MM.1S (cell line): ENCODE data around the gene NPY.

Experiments used
- EZH2 ChIP-seq: fragments of 300-600 bp; sonication (generic); optimal IDR thresholded peaks from 2 replicates; pipeline ENCODE3; 2017; ENCODE audit warnings: low read depth, mild to moderate bottlenecking, antibody characterized with exemption, low read length, mixed read lengths
- TF ChIP-seq, protein P1 (sequence below): fragments of 300-600 bp; sonication (generic); IDR thresholded peaks from 2 replicates; pipeline ENCODE4 v1.5.1; 2016; ENCODE audit warnings: antibody characterized with exemption, low read length, mixed read lengths

GRCh38 chr7:24319209-24319608, 35.2 kb downstream of the NPY start:
- TF ChIP-seq, protein P1, sequence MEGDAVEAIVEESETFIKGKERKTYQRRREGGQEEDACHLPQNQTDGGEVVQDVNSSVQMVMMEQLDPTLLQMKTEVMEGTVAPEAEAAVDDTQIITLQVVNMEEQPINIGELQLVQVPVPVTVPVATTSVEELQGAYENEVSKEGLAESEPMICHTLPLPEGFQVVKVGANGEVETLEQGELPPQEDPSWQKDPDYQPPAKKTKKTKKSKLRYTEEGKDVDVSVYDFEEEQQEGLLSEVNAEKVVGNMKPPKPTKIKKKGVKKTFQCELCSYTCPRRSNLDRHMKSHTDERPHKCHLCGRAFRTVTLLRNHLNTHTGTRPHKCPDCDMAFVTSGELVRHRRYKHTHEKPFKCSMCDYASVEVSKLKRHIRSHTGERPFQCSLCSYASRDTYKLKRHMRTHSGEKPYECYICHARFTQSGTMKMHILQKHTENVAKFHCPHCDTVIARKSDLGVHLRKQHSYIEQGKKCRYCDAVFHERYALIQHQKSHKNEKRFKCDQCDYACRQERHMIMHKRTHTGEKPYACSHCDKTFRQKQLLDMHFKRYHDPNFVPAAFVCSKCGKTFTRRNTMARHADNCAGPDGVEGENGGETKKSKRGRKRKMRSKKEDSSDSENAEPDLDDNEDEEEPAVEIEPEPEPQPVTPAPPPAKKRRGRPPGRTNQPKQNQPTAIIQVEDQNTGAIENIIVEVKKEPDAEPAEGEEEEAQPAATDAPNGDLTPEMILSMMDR = no peak
- no peak for TF ChIP-seq EZH2
